Erythroblast (primary cell): Measurements from ENCODE around the gene GTF3C1.

Source experiments
- GATA1 ChIP-seq: IDR thresholded peaks from 2 replicates; pipeline ENCODE4 v1.6.1; 2011; ENCODE audit warnings: low read depth, mild to moderate bottlenecking, control low read depth, low read length, moderate library complexity
- POLR2A ChIP-seq: IDR thresholded peaks from 2 replicates; pipeline ENCODE4 v1.6.1; 2011; ENCODE audit warnings: mild to moderate bottlenecking, low read length

- no peak for TF ChIP-seq GATA1
- no peak for TF ChIP-seq POLR2A
Measured at GRCh38 chr16:27441276-27441675, 108.4 kb downstream of the GTF3C1 start.
